Peyer's patch (tissue), 4 donors: ENCODE results near the gene SPEM2. TPM values are rescaled to one million over a fixed set of nuclear protein-coding genes. Genes with fewer than 3 reads are reported as not detected.

Experiments used
- DNase-seq, 3 donors: peaks; one replicate each; pipeline ENCODE4 v3.0.0-alpha.2; 2017 to 2019
- H3K27ac ChIP-seq, 4 donors: fragments of 200-600 bp; sonication (generic); one replicate each; pipeline ENCODE4 v1.5.1; 2016 to 2019
- H3K27me3 ChIP-seq, 2 donors: fragments of 200-600 bp; sonication (generic); one replicate each; pipeline ENCODE4 v1.5.1; 2019
- H3K36me3 ChIP-seq, 3 donors: fragments of 200-600 bp; sonication (generic); one replicate each; pipeline ENCODE4 v1.5.1; 2016 to 2019
- H3K4me1 ChIP-seq, 4 donors: fragments of 200-600 bp; sonication (generic); one replicate each; pipeline ENCODE4 v1.5.1; 2016 to 2019
- H3K4me3 ChIP-seq, 4 donors: fragments of 200-600 bp; sonication (generic); 1 replicate in 3 of 4; 2 replicates in 1 of 4; pipeline ENCODE4 v1.5.1; 2016 to 2019; ENCODE audit warnings: mild to moderate bottlenecking in 1 of 4
- H3K9me3 ChIP-seq, 4 donors: fragments of 200-600 bp; sonication (generic); one replicate each; pipeline ENCODE4 v1.5.1; 2016 to 2019; ENCODE audit warnings: mild to moderate bottlenecking in 1 of 4
- POLR2A ChIP-seq, 2 donors: fragments of 450-650 bp; IDR thresholded peaks; one replicate each; pipeline ENCODE4 v1.5.1; 2017; ENCODE audit warnings: antibody characterized with exemption in 2 of 2, mild to moderate bottlenecking in 2 of 2, moderate library complexity in 2 of 2
- total RNA-seq, 4 donors: library from RNA; depleted of rRNA; stranded (reverse); fragments of >200 nt; gene quantifications; one replicate each; pipeline ENCODE4 v1.1.0, GENCODE V29; 2016
- TF ChIP-seq, protein P1 (sequence below), 6 experiments: fragments of 450-650 bp in 4 of 6; fragments of 200-600 bp in 2 of 6; sonication (generic) in 1 of 6; IDR thresholded peaks; one replicate each; pipeline ENCODE4 v1.5.1; 2017 to 2019; ENCODE audit warnings: antibody characterized with exemption in 6 of 6, mild to moderate bottlenecking in 3 of 6, moderate library complexity in 1 of 6

Gene SPEM2
- total RNA-seq, 4 donors from 2014 or later: not detected

DNA sequence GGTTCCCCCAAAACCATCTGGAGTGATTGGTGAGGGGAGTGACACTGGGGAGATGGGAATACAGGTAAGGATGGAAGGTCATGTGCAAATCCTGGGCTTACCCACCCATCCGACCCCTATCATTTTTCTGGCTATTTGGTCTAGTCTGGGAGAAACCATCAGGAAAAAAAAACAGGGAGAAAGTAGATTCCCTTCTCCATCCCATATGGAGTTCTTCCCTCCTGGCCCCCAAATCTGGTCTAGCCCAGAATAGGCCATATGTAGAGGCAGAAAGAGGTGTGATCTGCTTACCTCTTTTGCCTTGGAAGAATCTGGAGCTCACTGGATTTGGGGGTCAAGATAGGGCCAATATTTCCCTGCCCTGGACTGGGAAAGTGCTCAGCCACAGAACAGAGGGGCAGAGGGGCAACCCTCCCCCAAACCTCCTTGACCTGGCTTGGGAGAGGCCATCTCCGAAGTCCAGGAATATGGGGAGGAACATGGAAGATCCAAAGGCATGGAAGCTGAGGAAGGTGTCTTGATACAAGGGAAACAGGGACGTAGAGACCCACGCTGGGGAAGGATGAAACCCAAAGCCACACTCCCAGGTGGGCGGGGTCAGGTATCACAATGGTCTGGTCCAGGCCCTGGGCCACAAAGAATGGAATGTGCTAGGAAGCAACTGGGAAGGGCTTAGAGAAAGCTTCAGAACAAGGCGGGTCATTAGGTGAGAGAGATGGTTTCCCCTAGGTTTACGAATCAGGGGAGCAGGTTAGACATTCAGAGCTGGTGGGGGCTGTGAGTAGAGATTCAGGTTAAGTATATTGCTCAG, 35.6 kb downstream of the SPEM2 start:
- H3K27ac ChIP-seq: no peak overlapping the region
- DNase-seq: no peak
- TF ChIP-seq POLR2A (IDR thresholded peaks at IDR 0.05): no peak
- TF ChIP-seq, protein P1, sequence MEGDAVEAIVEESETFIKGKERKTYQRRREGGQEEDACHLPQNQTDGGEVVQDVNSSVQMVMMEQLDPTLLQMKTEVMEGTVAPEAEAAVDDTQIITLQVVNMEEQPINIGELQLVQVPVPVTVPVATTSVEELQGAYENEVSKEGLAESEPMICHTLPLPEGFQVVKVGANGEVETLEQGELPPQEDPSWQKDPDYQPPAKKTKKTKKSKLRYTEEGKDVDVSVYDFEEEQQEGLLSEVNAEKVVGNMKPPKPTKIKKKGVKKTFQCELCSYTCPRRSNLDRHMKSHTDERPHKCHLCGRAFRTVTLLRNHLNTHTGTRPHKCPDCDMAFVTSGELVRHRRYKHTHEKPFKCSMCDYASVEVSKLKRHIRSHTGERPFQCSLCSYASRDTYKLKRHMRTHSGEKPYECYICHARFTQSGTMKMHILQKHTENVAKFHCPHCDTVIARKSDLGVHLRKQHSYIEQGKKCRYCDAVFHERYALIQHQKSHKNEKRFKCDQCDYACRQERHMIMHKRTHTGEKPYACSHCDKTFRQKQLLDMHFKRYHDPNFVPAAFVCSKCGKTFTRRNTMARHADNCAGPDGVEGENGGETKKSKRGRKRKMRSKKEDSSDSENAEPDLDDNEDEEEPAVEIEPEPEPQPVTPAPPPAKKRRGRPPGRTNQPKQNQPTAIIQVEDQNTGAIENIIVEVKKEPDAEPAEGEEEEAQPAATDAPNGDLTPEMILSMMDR (IDR thresholded peaks at IDR 0.05): no peak

DNA sequence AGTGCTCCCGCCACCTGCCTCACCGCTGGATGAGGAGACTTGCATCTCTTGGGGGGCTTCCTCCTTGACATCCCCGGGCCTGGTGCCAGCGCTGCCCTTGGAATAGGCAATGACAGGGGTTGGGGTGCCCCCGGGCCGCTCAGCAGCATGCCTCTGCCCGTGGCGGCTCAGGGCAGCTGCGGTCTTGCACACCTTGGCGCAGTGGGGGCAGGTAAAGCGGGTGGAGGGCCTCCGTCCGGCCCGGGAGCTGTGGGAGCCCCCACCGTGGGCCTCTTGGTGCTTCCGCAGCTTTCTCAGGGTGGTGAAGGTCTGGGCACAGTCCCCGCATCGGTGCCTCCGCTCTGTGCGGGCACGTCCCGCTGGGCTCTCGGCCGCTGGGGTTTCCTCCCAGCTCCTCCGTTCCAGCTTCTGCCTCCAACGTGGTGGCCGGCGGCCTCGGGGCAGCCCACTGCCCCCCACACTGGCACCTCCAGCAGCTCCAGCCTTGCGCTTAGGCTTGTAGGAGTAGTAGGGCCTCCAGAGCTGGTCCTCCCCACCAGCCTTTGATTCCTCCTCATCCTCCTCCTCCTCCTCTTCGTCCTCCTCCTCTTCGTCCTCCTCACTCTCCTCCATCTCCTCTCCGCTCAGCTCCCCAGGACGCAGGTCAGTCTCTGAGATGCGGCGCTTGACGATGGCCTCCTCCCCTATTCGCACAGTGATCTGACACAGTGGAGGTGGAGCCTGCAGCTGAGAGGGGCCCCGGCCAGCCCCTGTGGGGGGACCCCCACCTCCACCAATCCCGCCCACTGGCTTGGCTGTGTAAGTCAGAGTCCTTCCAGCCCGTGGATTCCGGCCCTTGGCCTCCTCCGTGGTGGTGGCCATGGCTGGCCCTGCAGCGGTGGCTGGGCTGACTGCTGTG, 37.3 kb downstream of the SPEM2 start:
- TF ChIP-seq, protein P1 (IDR thresholded peaks at IDR 0.05): no peak
- no peak for TF ChIP-seq POLR2A (IDR thresholded peaks at IDR 0.05)
- Histone ChIP-seq H3K36me3 (peaks cover 0 to 33% (median 0%) of the 10 kb centered on the region in 3 donors), H3K9me3 (no peaks in the 10 kb centered on the region), H3K27me3 (no peaks in the 10 kb centered on the region), H3K4me3 (no peak overlapping the region), H3K4me1 (peaks cover 0 to 10% (median 2%) of the 10 kb centered on the region in 4 donors), H3K27ac (no peak overlapping the region)
- DNase-seq: no peak

More for the DNA sequence above, 35.6 kb downstream of the SPEM2 start:
- H3K4me3 ChIP-seq: no peak overlapping the region
- H3K27me3 ChIP-seq: no peaks in the 10 kb centered on the region
- no peaks in the 10 kb centered on the region for H3K9me3 ChIP-seq
- H3K36me3 ChIP-seq: peaks cover 0 to 22% (median 0%) of the 10 kb centered on the region in 3 donors
- peaks cover 0 to 13% (median 3%) of the 10 kb centered on the region in 4 donors for H3K4me1 ChIP-seq

DNA sequence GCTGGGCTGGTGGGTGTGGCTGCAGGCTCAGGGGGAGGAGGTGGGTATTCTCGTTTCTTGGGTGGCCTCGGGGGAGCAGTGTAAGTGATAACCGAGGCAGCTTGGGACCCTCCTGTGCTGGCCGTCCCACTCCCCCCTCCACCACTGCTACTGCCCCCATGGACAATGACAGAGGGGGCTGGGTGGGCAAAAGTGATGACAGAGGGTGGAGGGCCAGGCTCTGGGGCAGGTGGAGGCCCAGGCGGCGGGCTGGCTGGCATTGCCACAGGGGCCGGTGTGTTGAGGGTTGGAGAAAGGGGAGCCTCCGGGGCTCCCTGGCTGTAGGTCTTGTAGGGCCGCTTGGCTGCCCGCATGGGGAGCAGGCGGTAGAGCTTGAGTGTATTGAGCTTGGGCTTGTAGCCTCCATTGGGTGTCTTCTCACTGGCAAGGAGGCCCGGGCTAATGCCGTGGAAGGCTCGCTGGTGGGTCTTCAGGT, 38.0 kb downstream of the SPEM2 start:
- no peak for DNase-seq
- Histone ChIP-seq H3K9me3 (no peaks in the 10 kb centered on the region), H3K27me3 (no peaks in the 10 kb centered on the region), H3K27ac (no peak overlapping the region), H3K4me3 (no peak overlapping the region), H3K36me3 (peaks cover 0 to 33% (median 0%) of the 10 kb centered on the region in 3 donors), H3K4me1 (peaks cover 0 to 10% (median 2%) of the 10 kb centered on the region in 4 donors)
- TF ChIP-seq, protein P1 (IDR thresholded peaks at IDR 0.05): no peak
- no peak for TF ChIP-seq POLR2A (IDR thresholded peaks at IDR 0.05)

DNA sequence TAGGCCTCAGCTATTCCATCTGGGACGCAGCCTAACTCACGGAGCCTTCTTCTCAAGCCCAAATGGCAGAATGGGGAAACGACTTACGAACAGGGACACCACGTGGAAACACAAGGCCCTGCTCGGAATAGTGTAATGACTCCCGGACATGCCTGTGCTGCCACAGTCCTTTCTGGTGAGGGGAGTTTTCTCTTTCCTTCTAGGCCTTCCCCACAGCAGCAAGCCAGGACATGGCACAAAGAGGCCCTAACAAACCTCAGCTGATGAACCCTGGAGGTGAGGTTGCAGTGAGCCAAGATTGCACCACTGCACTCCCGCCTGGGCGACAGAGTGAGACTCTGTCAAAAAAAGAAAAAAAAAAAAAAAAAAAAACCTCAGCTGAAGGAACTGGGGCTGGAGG, 38.7 kb downstream of the SPEM2 start:
- H3K36me3 ChIP-seq: peaks cover 0 to 33% (median 0%) of the 10 kb centered on the region in 3 donors
- DNase-seq: no peak
- H3K4me1 ChIP-seq: peaks cover 0 to 10% (median 2%) of the 10 kb centered on the region in 4 donors
- no peaks in the 10 kb centered on the region for H3K9me3 ChIP-seq
- TF ChIP-seq, protein P1 (IDR thresholded peaks at IDR 0.05): no peak
- no peak for TF ChIP-seq POLR2A (IDR thresholded peaks at IDR 0.05)
- H3K27ac ChIP-seq: no peak overlapping the region
- H3K27me3 ChIP-seq: no peaks in the 10 kb centered on the region
- no peak overlapping the region for H3K4me3 ChIP-seq

DNA sequence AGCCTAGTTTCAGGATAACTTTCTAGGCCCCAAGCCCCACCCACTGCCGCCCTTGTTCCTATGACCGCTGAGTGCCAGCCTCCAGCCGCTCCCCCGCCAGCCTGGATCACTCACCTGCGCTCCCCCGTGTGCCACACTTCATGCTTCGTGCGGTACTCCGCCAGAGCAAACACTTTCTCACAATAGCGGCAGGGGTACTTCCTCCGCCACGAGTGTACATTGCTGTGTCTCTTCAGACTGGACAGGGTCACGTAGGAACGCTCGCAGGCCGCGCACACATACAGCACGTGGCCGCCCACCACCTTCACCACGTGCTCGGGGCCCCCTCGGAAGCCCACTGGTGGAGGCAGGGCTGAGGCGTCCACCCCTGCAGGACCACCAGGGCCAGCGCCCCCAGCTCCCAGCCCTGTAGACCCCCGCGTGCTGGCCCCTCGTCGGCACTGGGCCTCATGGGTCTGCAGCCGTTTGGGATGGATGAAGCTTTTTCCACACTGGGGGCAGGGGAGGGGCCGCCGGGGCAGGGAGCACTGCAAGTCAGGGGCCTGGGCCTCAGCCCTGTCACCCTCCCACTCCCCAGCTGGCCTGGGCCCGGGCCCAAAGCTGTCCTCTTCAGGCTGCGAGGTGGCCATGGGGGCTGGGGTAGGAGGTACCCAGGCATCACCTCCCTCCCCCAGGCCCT, 40.3 kb downstream of the SPEM2 start:
- Histone ChIP-seq H3K4me3 (no peak overlapping the region), H3K36me3 (peaks cover 0 to 33% (median 0%) of the 10 kb centered on the region in 3 donors), H3K4me1 (peaks cover 0 to 18% (median 2%) of the 10 kb centered on the region in 4 donors), H3K27ac (peak overlapping the region in 1 of 4 donors; percentile 55), H3K27me3 (no peaks in the 10 kb centered on the region), H3K9me3 (no peaks in the 10 kb centered on the region)
- TF ChIP-seq POLR2A (IDR thresholded peaks at IDR 0.05): no peak
- TF ChIP-seq, protein P1 (IDR thresholded peaks at IDR 0.05): no peak
- DNase-seq: no peak
